PC-9 (cell line): ENCODE data around the gene HTR3A. TPM values are rescaled to one million over a fixed set of nuclear protein-coding genes. Genes with fewer than 3 reads are reported as not detected.

ENCODE experiments used
- BruUV-seq: library from RNA; stranded (reverse); fragments of 400-500 nt; replicated peaks from 2 replicates; lab custom pipeline; 2021; lab: Mats Ljungman, UMichigan
- CTCF ChIA-PET: fragments of 300-600 bp; sonication (Branson Sonifier 250); formaldehyde crosslinking; loops from one replicate; lab custom pipeline; 2022; ENCODE audit warnings: antibody characterized with exemption; lab: Charles Lee
- POLR2A ChIA-PET: fragments of 300-600 bp; sonication (Branson Sonifier 250); formaldehyde crosslinking; loops from one replicate; lab custom pipeline; 2022; ENCODE audit warnings: antibody characterized with exemption; ENCODE audit not compliant: unreplicated experiment; lab: Charles Lee
- DNase-seq, 2 experiments: peaks; one replicate each; pipeline versions ENCODE4 v3.0.0 to v3.0.0-alpha.2; 2015 to 2022; ENCODE audit warnings: mixed read lengths in 1 of 2
- H2AFZ ChIP-seq: fragments of 200-600 bp; sonication (generic); 2 replicates; pipeline ENCODE4 v1.8.1; 2017; ENCODE audit warnings: antibody characterized with exemption
- H3F3A ChIP-seq: fragments of 200-600 bp; sonication (generic); 2 replicates; pipeline ENCODE4 v1.8.1; 2017; ENCODE audit warnings: antibody characterized with exemption, mild to moderate bottlenecking, low read depth; ENCODE audit not compliant: insufficient read depth
- H3K27ac ChIP-seq: fragments of 200-600 bp; sonication (generic); 2 replicates; pipeline ENCODE4 v1.6.1; 2016; ENCODE audit warnings: mixed run types
- H3K27me3 ChIP-seq: fragments of 200-600 bp; sonication (generic); 2 replicates; pipeline ENCODE4 v1.6.1; 2016; ENCODE audit warnings: low read depth, mixed run types; ENCODE audit not compliant: insufficient read depth
- H3K36me3 ChIP-seq: fragments of 200-600 bp; sonication (generic); 2 replicates; pipeline ENCODE4 v1.6.1; 2016; ENCODE audit warnings: low read depth, mixed run types
- H3K4me1 ChIP-seq: fragments of 200-600 bp; sonication (generic); replicated peaks from 2 replicates; pipeline ENCODE4 v1.6.1; 2016; ENCODE audit warnings: mixed run types; ENCODE audit not compliant: insufficient read depth
- H3K4me2 ChIP-seq: fragments of 200-600 bp; sonication (generic); 2 replicates; pipeline ENCODE4 v1.6.1; 2017; ENCODE audit warnings: mixed run types
- H3K4me3 ChIP-seq: fragments of 200-600 bp; sonication (generic); 2 replicates; pipeline ENCODE4 v1.6.1; 2016; ENCODE audit warnings: mixed run types
- H3K79me2 ChIP-seq: fragments of 200-600 bp; sonication (generic); 2 replicates; pipeline ENCODE4 v1.6.1; 2017; ENCODE audit warnings: low read depth, mixed run types
- H3K9me2 ChIP-seq: fragments of 200-600 bp; sonication (generic); 2 replicates; pipeline ENCODE4 v1.8.1; 2017; ENCODE audit warnings: mild to moderate bottlenecking; ENCODE audit not compliant: insufficient read depth
- H3K9me3 ChIP-seq: fragments of 200-600 bp; sonication (generic); 2 replicates; pipeline ENCODE4 v1.8.1; 2016; ENCODE audit warnings: low read depth; ENCODE audit not compliant: insufficient read depth
- H4K20me1 ChIP-seq: fragments of 200-600 bp; sonication (generic); 2 replicates; pipeline ENCODE4 v1.8.1; 2017; ENCODE audit not compliant: insufficient read depth
- CTCF ChIP-seq: fragments of 200-600 bp; sonication (generic); conservative IDR thresholded peaks from 2 replicates; pipeline ENCODE4 v1.6.1; 2017; ENCODE audit warnings: mixed run types, antibody characterized with exemption, mild to moderate bottlenecking, moderate library complexity
- EZH2 ChIP-seq: fragments of 200-600 bp; sonication (generic); IDR thresholded peaks from 2 replicates; pipeline ENCODE4 v1.8.0; 2017; ENCODE audit warnings: antibody characterized with exemption, low read depth
- intact Hi-C: fragments of 100-400 bp; cut with micrococcal nuclease; formaldehyde crosslinking; loops from one replicate; pipeline ENCODE4 v1.10.0; 2022; ENCODE audit not compliant: unreplicated experiment
- total RNA-seq: library from RNA; stranded (reverse); gene quantifications from 2 replicates; pipeline ENCODE4 v1.2.3, GENCODE V29; 2021

Gene HTR3A
- total RNA-seq, 1 experiment from 2014 or later, result not detected

DNA sequence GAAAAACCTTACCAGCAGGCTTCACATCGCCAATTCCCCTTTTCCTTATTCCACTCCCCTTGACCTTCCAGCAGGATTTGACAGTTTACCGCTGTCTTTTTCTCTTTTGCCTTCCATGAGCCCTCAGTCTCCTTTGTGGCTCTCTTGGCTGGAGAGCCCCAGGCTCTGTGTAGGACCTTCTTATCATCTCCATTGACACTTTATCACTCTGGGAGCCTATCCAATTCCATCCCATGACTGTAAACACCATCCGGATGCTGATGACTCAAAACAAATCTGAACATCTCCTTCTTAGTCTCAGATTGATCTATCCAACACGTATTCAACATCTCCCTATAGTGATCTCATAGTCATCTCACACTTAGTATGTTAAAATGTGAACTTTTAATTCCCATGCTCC lies 36.0 kb downstream of the HTR3A start:
- ChIA-PET CTCF (no interaction called here), POLR2A (no interaction called here)
- Histone ChIP-seq H3K79me2 (no peaks in the 10 kb centered on the region), H4K20me1 (no peaks in the 10 kb centered on the region), H2AFZ (no peak overlapping the region), H3K27ac (no peak overlapping the region), H3K9me2 (no peaks in the 10 kb centered on the region), H3K27me3 (peaks cover 65% of the 10 kb centered on the region), H3K36me3 (no peaks in the 10 kb centered on the region), H3K4me3 (no peak overlapping the region), H3K9me3 (no peaks in the 10 kb centered on the region), H3K4me1 (no peaks in the 10 kb centered on the region), H3K4me2 (no peak overlapping the region), H3F3A (no peaks in the 10 kb centered on the region)
- no peak for DNase-seq
- intact Hi-C loops, result no loop called here
- no peak for TF ChIP-seq CTCF
- TF ChIP-seq EZH2, result no peak
- no TSS peak for BruUV-seq

GRCh38 chr11:114011443-114011842 lies 36.5 kb downstream of the HTR3A start:
- Histone ChIP-seq H3K4me2 (no peak overlapping the region), H3K36me3 (no peaks in the 10 kb centered on the region), H3K79me2 (no peaks in the 10 kb centered on the region), H3F3A (no peaks in the 10 kb centered on the region), H3K27ac (no peak overlapping the region), H3K4me3 (no peak overlapping the region), H2AFZ (no peak overlapping the region), H3K27me3 (peaks cover 67% of the 10 kb centered on the region), H3K9me2 (no peaks in the 10 kb centered on the region), H3K9me3 (no peaks in the 10 kb centered on the region), H3K4me1 (no peaks in the 10 kb centered on the region), H4K20me1 (no peaks in the 10 kb centered on the region)
- BruUV-seq, result no TSS peak
- ChIA-PET CTCF (no interaction called here), POLR2A (no interaction called here)
- intact Hi-C loops, result no loop called here
- TF ChIP-seq EZH2 (no peak), CTCF (no peak)
- DNase-seq, result no peak

DNA sequence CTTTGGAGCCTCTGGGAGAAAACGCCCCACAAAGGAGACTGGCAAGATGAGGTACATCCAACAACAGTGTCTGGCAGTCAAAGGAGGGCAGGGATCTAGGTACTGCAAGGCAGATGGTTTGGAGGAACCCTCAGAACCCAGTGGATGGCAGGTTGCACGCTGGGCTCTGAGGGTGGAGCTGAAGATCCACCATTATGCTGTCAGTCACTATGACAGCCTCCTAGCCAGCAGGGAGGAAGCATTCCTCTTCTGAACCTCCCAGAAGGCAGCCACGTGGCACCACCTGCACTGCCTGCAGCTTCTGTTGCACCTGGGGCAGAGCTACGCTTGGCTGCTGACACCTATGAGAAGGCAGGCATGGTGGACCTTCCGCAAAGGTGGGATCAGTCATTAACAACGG lies 40.2 kb downstream of the HTR3A start:
- Histone ChIP-seq H4K20me1 (no peaks in the 10 kb centered on the region), H3K4me2 (no peak overlapping the region), H3K9me2 (no peaks in the 10 kb centered on the region), H3K79me2 (no peaks in the 10 kb centered on the region), H3F3A (no peaks in the 10 kb centered on the region), H3K27ac (no peak overlapping the region), H3K4me3 (no peak overlapping the region), H2AFZ (no peak overlapping the region), H3K36me3 (no peaks in the 10 kb centered on the region), H3K27me3 (peaks cover 66% of the 10 kb centered on the region), H3K4me1 (no peaks in the 10 kb centered on the region), H3K9me3 (no peaks in the 10 kb centered on the region)
- intact Hi-C loops, result no loop called here
- ChIA-PET POLR2A (no interaction called here), CTCF (no interaction called here)
- BruUV-seq, result no TSS peak
- no peak for TF ChIP-seq CTCF
- no peak for TF ChIP-seq EZH2
- DNase-seq, result peak in 1 of 2 experiments; percentile 30
